GM12874 (cell line): ENCODE measurements around the gene MED13L.

Source experiments
- CTCF ChIP-seq: IDR thresholded peaks from 2 replicates; pipeline ENCODE4 v1.5.1; 2011; ENCODE audit warnings: low read depth, mild to moderate bottlenecking, control low read depth, low read length, moderate library complexity; ENCODE audit not compliant: insufficient read depth

Gene MED13L

GRCh38 chr12:116121453-116121871 is 156.0 kb downstream of the MED13L start:
- no peak for TF ChIP-seq CTCF

GRCh38 chr12:116116650-116117424 is 160.7 kb downstream of the MED13L start:
- TF ChIP-seq CTCF: no peak

- no peak for TF ChIP-seq CTCF
These were observed 163.9 kb downstream of the MED13L start for GRCh38 chr12:116113398-116114130.

- no peak for TF ChIP-seq CTCF
These were observed 170.6 kb downstream of the MED13L start for GRCh38 chr12:116106870-116107269.

GRCh38 chr12:116104167-116104767 is 173.2 kb downstream of the MED13L start:
- no peak for TF ChIP-seq CTCF

- no peak for TF ChIP-seq CTCF
These were observed 175.5 kb downstream of the MED13L start for GRCh38 chr12:116101991-116102390.
